NCI-H1694 treated with DMSO at 0.1 percent for 48 hours (cell line): ENCODE measurements around the gene HSP90AA1.
"Not testable (repeated sequence)": the region's sequence is repeated elsewhere in the genome, so short reads cannot be mapped to it uniquely, and the experiment has no call there.

ENCODE experiments used
- DNase-seq: peaks from one replicate; lab custom pipeline; 2025; lab: John Stamatoyannopoulos, UW

HSP90AA1 gene

GRCh38 chr14:102094101-102094500 lies 7.3 kb upstream of the HSP90AA1 start:
- no peak for DNase-seq

DNA sequence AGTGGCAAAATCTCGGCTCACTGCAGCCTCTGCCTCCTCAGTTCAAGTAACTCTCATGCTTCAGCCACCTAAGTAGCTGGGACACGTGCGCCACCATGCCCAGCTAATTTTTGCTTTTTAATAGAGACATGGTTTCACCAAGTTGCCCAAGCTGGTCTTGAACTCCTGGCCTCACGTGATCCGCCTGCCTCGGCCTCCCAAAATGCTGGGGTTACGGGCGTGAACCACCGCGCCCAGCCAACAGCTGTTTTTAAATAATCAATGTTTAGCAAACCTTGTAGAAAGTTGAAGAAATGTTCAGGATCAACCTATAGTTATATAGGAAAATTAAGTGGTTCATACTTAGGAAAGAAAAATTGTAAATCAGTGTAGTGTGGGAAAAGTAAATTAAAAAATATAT lies 6.0 kb upstream of the HSP90AA1 start:
- DNase-seq = no peak

- no peak for DNase-seq
These were observed 3.9 kb upstream of the HSP90AA1 start for GRCh38 chr14:102090713-102091112.

- no peak for DNase-seq
These were observed 2.9 kb upstream of the HSP90AA1 start for GRCh38 chr14:102089621-102090343.

- DNase-seq = no peak
These were observed 1.4 kb upstream of the HSP90AA1 start for GRCh38 chr14:102088012-102088792.

GRCh38 chr14:102087762-102088011 lies 843 bp upstream of the HSP90AA1 start:
- DNase-seq = no peak

DNA sequence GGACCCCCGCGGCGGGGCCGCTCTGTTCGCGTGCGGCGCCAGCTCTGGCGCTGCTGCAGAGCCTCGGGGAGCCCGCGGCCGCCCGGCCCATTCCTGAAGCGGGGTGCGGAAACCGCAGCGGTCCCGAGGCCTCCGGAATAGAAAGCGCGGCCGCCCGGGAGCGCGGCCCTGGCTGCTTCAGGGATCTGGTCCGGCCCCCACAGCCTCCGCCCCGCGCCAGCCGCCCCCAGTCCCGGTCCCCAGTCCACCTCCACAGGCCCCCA lies 204 bp downstream of the HSP90AA1 start:
- no peak for DNase-seq

DNA sequence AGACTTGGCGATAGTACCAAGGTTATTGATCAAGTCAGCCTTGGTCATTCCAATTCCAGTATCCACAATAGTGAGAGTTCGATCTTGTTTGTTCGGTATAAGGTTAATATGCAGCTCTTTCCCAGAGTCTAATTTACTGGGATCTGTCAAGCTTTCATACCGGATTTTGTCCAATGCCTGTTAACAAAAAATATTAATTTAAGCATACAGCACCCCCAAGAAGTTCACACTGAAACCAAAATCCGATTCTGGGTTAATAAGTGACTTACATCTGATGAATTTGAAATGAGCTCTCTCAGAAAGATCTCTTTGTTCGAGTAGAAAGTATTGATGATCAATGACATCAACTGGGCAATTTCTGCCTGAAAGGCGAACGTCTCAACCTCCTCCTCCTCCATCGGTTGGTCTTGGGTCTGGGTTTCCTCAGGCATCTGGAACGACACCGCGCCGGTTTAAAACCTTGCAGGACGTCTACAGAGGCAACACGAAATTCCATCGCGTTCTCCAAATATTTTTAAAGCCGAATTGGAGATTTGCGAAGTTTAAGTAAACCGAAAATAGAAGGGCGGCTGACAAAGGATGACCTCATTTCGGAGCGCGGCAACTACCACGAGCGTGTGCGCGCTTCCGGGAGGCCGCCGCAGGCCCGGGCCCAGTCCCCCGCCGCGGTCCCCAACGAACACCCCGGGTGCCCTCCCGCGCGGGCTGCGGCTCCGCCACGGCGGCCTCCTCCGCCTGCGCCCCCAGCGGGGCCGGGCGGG lies 716 bp downstream of the HSP90AA1 start:
- DNase-seq = no peak

DNA sequence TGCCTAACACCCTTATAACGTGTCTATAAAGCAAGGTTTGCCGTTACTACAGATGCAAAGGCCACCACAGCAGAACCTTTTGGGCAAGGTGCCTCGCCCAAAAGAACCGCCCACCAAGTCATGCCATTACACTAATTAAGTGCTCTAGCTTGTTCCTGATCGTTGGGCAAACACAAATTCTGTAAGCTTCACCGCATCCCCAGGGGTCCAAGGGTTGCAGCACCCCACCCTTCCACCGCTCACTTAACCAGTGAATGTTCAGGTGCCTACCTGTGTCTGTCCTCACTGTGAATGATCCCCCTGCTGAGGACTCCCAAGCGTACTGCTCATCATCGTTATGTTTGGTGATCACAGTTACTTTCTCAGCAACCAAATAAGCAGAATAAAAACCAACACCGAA lies 1.4 kb downstream of the HSP90AA1 start:
- no peak for DNase-seq

- no peak for DNase-seq
These were observed 1.9 kb downstream of the HSP90AA1 start for GRCh38 chr14:102084931-102085330.

- not testable (repeated sequence) for DNase-seq
These were observed 2.3 kb downstream of the HSP90AA1 start for GRCh38 chr14:102084522-102084921.

DNA sequence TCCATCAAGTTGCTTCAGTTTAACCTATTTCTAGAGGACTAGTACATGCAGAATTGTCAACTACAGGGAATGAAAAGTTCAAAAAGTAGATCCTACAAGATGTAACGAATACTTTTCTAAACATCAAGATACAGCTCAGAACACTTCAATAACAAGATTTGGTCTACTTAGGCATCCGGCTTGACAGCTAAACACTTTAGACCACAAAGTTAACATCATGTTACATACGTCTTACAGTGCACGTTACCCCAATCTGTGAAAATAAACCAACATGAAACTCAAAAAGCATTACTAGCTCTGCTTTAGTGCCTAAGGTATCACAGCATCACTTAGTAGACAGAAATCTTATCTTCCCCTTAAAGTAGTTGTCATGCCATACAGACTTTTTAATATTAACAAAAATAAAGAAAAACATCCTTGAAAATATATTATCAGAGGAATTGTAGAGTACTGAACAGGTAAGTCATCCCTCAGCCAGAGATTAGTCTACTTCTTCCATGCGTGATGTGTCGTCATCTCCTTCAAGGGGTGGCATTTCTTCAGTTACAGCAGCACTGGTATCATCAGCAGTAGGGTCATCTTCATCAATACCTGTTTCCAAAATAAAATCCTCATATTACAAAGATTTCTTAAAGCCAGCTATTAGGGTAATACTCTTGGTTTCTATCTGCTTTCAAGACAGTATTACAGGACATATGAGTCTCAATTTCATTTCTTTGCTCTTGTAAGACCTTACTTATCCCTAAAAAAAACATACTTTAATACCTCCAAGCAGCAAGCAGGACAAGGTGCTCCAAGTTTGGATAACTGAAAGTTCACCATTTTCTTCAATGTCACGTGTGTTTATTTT lies 5.4 kb downstream of the HSP90AA1 start:
- DNase-seq = no peak

GRCh38 chr14:102080183-102081080 lies 6.4 kb downstream of the HSP90AA1 start:
- DNase-seq = no peak

DNA sequence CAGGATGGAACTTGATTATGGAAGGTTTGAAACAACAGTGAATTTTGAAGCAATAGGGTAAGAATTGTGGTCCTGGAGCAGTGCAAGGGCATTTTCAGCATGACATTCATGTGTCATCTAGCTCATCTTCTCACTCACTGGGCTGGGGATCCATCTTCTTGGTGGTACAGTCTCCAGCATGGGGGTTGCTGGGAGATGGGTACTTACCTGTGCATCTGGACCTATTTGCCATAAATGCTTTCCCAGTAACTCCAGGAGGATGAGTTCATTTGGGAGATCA lies 7.2 kb downstream of the HSP90AA1 start:
- DNase-seq = no peak

DNA sequence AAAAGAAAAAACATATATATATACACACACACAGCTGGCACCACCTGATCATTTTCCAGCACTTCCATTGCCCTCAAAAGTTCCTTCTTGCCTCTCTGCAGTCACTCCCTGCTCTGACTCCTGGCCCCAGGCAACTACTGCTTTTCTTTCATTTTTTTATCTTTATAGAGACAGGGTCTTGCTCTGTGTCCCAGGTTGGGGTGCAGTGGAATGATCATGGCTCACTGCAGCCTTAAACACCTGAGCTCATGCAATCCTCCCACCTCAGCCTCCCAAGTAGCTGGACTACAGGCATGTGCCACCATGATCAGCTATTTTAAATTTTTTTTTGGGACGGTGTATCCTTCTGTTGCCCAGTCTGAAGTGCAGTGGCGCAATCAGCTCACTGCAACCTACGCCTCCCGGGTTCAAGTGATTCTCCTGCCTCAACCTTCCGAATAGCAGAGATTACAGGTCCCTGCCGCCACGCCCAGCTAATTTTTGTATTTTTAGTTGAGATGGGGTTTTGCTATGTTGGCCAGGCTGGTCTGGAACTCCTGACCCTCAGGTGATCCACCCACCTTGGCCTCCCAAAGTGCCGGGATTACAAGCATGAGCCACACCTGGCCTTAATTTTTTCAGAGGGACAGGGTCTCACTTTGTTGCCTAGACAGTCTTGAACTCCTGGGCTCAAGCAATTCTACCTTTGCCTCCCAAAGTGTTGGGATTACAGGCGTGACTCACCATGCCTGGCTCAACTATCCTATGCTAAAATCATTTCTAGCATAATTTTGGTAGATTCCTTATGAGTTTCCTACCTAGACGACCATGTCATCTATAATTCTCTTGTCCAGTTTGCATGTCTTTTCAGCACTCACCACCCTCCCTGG lies 7.8 kb downstream of the HSP90AA1 start:
- no peak for DNase-seq

GRCh38 chr14:102078361-102078791 lies 8.5 kb downstream of the HSP90AA1 start:
- DNase-seq = not testable (repeated sequence)

DNA sequence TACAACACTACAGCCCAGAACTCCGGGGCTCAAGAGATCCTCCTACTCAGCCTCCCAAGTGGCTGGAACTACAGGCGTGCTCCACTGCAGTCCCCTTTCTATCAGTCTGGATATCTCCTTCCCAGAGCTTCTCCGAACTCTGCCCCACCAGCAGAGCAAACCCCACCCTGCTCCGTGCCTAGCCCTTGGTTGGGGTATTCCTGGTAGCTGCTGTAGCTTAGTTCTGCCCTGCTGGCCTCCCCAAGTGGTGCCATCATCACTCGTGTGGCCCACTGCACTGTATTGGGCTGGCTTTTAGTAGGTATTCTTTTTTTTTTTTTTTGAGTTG lies 9.5 kb downstream of the HSP90AA1 start:
- no peak for DNase-seq

GRCh38 chr14:102075155-102075554 lies 11.7 kb downstream of the HSP90AA1 start:
- DNase-seq = no peak

- DNase-seq = no peak
These were observed 12.4 kb downstream of the HSP90AA1 start for GRCh38 chr14:102074415-102074964.

GRCh38 chr14:102071283-102071998 lies 15.4 kb downstream of the HSP90AA1 start:
- no peak for DNase-seq
